Neural cell (in vitro differentiated cells): ENCODE results near the gene ZNF503.

Source experiments
- EP300 ChIP-seq: fragments of 450-650 bp; conservative IDR thresholded peaks from 2 replicates; pipeline ENCODE4 v1.6.1; 2014; ENCODE audit warnings: antibody characterized with exemption, mild to moderate bottlenecking, moderate library complexity; ENCODE audit not compliant: poor library complexity, severe bottlenecking
- EZH2 ChIP-seq: fragments of 200-600, 300-800 bp; shearing (Covaris generic), sonication (generic); IDR thresholded peaks from 2 replicates; pipeline ENCODE4 v1.6.1; 2014; ENCODE audit warnings: antibody characterized with exemption, low read length, borderline replicate concordance, mild to moderate bottlenecking; ENCODE audit not compliant: insufficient read depth, poor library complexity, severe bottlenecking
- MXI1 ChIP-seq: fragments of 450-650 bp; conservative IDR thresholded peaks from 2 replicates; pipeline ENCODE4 v1.6.1; 2014; ENCODE audit warnings: antibody characterized with exemption, mild to moderate bottlenecking; ENCODE audit not compliant: poor library complexity, severe bottlenecking
- POLR2AphosphoS5 ChIP-seq: IDR thresholded peaks from 2 replicates; pipeline ENCODE4 v1.6.1; 2012
- RAD21 ChIP-seq: fragments of 450-650 bp; conservative IDR thresholded peaks from 2 replicates; pipeline ENCODE4 v1.6.1; 2014; ENCODE audit warnings: antibody characterized with exemption, mild to moderate bottlenecking, moderate library complexity
- SMC3 ChIP-seq: fragments of 450-650 bp; conservative IDR thresholded peaks from 2 replicates; pipeline ENCODE4 v1.6.1; 2014; ENCODE audit warnings: antibody characterized with exemption, mild to moderate bottlenecking, moderate library complexity; ENCODE audit not compliant: poor library complexity
- TAF1 ChIP-seq: IDR thresholded peaks from 2 replicates; pipeline ENCODE4 v1.6.1; 2012; ENCODE audit warnings: low read depth
- TF ChIP-seq, protein P1 (sequence below): fragments of 450-650 bp; IDR thresholded peaks from 2 replicates; pipeline ENCODE4 v1.5.1; 2014; ENCODE audit warnings: antibody characterized with exemption, mild to moderate bottlenecking, moderate library complexity; ENCODE audit not compliant: poor library complexity, severe bottlenecking
- TF ChIP-seq, protein P2 (sequence below): IDR thresholded peaks from 2 replicates; pipeline ENCODE4 v1.6.1; 2012; ENCODE audit warnings: borderline replicate concordance

DNA sequence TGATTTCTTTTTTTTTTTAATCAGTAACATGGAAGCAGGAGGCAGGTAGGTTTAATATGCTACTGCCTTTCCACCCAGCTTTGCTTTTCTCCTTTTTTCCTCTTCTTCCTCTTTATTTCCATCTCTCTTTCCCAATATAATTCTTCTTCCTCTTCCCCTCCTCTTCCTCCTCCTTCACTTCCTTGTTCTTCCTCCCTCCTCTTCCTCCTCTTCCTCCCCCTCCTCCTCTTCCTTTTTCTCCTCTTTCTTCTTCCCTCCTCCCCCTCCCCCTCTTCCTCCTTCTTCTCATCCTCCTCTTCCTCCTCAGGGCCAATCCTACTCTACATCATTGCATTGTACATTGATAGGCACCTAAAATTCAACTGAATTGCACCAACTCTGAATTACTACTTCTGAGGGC, 11.4 kb downstream of the ZNF503 start:
- TF ChIP-seq, protein P1, sequence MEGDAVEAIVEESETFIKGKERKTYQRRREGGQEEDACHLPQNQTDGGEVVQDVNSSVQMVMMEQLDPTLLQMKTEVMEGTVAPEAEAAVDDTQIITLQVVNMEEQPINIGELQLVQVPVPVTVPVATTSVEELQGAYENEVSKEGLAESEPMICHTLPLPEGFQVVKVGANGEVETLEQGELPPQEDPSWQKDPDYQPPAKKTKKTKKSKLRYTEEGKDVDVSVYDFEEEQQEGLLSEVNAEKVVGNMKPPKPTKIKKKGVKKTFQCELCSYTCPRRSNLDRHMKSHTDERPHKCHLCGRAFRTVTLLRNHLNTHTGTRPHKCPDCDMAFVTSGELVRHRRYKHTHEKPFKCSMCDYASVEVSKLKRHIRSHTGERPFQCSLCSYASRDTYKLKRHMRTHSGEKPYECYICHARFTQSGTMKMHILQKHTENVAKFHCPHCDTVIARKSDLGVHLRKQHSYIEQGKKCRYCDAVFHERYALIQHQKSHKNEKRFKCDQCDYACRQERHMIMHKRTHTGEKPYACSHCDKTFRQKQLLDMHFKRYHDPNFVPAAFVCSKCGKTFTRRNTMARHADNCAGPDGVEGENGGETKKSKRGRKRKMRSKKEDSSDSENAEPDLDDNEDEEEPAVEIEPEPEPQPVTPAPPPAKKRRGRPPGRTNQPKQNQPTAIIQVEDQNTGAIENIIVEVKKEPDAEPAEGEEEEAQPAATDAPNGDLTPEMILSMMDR: no peak
- TF ChIP-seq POLR2AphosphoS5: no peak
- TF ChIP-seq EP300: no peak
- TF ChIP-seq EZH2: no peak
- TF ChIP-seq TAF1: no peak
- no peak for TF ChIP-seq RAD21
- TF ChIP-seq, protein P2, sequence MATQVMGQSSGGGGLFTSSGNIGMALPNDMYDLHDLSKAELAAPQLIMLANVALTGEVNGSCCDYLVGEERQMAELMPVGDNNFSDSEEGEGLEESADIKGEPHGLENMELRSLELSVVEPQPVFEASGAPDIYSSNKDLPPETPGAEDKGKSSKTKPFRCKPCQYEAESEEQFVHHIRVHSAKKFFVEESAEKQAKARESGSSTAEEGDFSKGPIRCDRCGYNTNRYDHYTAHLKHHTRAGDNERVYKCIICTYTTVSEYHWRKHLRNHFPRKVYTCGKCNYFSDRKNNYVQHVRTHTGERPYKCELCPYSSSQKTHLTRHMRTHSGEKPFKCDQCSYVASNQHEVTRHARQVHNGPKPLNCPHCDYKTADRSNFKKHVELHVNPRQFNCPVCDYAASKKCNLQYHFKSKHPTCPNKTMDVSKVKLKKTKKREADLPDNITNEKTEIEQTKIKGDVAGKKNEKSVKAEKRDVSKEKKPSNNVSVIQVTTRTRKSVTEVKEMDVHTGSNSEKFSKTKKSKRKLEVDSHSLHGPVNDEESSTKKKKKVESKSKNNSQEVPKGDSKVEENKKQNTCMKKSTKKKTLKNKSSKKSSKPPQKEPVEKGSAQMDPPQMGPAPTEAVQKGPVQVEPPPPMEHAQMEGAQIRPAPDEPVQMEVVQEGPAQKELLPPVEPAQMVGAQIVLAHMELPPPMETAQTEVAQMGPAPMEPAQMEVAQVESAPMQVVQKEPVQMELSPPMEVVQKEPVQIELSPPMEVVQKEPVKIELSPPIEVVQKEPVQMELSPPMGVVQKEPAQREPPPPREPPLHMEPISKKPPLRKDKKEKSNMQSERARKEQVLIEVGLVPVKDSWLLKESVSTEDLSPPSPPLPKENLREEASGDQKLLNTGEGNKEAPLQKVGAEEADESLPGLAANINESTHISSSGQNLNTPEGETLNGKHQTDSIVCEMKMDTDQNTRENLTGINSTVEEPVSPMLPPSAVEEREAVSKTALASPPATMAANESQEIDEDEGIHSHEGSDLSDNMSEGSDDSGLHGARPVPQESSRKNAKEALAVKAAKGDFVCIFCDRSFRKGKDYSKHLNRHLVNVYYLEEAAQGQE: no peak
- TF ChIP-seq SMC3: no peak
- no peak for TF ChIP-seq MXI1
